ENCODE results near the gene BORCS8.

The BORCS8 gene

DNA sequence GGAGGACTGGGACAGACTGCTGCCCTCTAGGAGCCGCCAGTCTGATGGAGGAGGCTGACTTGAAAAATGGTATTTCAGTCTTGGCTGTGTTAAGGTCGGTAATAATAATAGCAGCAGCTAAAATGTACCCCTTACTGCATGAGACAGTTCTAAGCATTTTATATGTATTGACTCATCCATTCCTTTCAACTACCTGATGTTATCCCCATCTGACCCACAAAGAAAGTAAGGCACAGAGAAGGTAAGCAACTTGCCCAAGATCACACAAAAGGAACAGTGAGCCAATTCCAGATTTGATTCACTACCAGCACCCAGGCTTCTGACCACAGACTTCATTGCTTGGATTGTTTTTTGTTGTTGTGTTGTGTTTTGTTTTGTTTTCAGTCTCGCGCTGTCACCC is 23.8 kb upstream of the BORCS8 start:
- no peak overlapping the region for H3K4me3 ChIP-seq (ENCODE audit: low read length)
- no peak for DNase-seq (ENCODE audit: low read depth, low spot score)

DNA sequence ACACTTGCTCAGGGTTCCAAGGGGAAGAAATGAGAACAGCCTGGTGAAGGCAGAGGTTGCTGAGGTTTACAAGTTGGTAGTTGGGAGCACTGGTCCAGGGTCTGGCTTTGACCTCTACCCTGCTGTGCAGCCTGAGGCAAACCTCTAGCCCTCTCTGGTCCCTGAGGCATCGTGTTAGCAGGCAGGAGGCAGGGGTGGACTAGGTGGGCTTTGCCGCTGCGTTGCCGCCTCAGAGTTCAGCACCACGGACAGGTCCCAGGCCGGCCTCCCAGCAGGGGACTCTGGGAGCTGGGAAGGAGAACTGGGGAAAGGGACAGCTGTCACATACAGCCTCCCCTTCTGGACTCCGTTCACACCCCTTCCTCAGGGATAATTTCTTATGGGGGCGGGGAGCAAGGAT is 22.9 kb upstream of the BORCS8 start:
- no peak for DNase-seq (ENCODE audit: low read depth, low spot score)
- no peak overlapping the region for H3K4me3 ChIP-seq (ENCODE audit: low read length)

DNA sequence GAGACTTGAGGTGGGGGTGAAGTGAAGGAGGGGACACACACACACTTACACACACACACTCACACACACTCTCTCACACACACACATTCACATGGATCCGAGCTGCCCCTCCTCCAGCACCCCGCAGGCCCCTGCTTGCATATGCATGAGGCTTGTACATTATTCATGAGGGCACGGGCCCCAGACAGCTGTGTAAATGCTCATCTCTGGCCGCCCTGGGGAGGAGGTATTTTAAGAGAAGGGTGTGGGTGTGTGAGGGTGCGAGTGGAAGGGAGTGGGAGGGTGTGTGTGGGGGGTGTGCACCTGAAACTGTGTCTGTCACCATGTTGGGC is 22.2 kb upstream of the BORCS8 start:
- DNase-seq (ENCODE audit: low read depth, low spot score), result no peak

DNA sequence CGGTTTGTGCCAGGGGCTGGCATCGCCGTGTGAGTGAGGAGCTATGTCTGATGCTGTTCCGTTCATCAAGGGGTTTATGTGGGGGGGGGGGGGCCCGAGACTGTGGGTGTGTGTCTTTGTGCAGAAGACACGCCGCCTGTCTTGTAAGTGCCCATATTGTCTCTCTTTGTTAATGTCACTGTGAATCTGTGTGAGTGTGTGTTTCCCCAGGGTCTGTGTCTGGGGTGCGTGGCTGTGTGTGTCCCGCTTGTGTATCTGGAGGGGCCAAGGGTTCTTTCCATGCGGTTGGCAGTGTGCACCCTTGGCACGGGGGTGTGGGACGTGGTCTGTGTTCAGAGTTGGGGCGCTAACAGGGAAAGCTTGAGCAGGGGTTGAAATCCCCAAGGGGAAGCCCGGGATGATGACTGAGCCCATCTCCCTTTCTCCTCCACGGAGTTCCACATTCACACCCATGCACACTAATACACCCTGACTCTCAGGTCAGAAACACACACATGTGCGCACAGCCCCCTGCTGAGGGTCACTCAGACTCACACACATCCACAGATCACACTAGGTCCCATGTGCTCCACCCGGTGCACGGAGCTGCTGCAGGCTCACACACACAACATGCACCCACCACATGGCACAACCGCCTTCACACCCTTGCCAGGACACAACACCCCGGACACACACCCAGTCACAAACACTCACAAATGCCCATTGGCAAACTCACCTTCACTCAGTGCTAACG is 21.6 kb upstream of the BORCS8 start:
- H3K4me3 ChIP-seq (ENCODE audit: low read length), result no peak overlapping the region
- no peak for DNase-seq (ENCODE audit: low read depth, low spot score)

More for the DNA sequence above, 22.2 kb upstream of the BORCS8 start:
- H3K4me3 ChIP-seq (ENCODE audit: low read length), result no peak overlapping the region

DNA sequence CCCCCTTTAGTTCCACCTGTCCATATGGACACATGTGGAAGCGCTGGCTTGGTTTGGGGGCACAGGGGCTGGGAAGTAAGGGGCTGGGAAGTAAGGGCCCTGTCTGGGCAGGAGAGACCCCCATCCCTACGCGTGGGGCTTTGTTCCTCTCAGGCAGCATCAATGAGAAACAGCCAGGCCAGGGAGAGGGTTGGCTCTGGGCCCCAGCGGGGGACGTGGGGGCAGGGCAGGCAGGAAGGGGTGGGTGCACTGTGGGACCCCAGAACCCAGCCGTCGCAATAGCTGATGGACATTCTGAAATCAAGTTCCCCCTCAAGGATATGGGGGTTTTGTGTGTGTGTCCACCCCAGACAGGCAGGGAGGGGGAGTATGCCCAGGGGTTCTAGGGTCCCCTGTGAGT is 21.0 kb upstream of the BORCS8 start:
- no peak for DNase-seq (ENCODE audit: low read depth, low spot score)
- no peak overlapping the region for H3K4me3 ChIP-seq (ENCODE audit: low read length)

DNA sequence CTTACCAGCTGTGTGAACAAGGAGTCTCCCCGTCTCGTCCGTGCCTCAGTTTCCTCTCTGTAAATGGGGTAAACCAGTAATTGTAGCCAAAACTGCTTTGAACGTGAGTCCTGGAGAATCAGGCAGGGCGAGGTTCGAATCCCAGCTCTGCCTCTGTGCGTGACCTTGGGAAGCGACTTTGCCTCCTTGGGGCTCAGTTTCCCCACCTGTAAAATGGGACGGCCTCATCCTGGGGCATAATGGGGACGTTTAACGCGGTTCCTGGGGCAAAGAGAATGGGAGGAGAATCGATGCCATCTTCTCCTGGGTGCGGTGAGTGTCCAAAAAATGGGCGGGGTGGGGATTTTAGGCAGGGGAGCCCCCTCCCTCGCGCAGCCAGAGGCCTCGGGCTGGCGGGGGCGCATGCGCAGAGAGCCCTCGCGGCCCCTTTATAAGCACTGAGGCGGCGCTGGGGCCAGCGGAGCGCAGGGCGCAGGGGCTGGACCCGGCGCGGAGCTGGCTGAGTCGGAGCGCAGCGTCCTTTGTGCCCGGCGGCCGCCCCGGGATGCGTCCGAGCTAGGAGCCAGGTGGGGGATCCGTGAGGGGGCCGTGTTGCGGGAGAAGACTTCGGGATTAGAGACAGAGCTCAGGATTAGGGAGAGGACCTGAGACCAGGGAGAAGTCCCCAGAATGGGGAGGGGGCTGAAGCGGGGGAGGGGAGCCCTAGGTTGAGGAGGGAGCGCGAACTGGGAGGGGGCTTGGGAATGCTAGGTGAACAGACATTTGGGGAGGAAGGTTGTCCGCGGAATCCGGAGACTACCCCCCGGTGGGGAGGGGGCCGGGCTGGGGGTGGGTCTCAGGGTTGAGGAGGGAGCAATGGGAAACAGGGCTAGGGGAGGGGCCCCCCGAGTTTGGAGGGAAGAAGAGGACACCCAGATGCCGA is 19.8 kb upstream of the BORCS8 start, which contains the start of gene NCAN:
Gene NCAN, plus strand, starts transcription at position 460 of the 922 bp plus-strand sequence. CDS start 4,996 bp downstream, outside the sequence.
- no peak for DNase-seq (ENCODE audit: low read depth, low spot score)

DNA sequence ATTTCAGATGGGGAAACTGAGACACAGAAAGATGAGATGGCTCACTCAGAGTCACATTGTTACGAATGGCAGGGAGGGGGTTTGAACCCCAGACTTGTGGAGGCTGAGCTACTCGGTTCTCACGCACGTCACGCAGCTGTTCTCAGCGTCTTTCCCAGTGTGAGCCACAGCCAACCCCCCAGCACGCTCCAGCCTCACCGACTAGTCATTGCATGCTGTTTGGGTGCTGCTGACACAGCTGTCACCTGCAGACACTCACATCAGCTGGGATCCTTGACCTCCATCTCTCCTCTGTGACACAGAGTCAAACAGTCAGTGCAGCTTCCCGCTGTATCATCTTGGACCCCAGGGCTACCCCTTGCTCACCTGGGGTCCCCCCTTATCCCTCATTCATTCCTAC is 17.4 kb upstream of the BORCS8 start:
- no peak for DNase-seq (ENCODE audit: low read depth, low spot score)
- no peak overlapping the region for H3K4me3 ChIP-seq (ENCODE audit: low read length)

More for the DNA sequence above, 19.8 kb upstream of the BORCS8 start, which contains the start of gene NCAN:
- H3K4me3 ChIP-seq (ENCODE audit: low read length), result no peak within 1 kb of the TSS

DNA sequence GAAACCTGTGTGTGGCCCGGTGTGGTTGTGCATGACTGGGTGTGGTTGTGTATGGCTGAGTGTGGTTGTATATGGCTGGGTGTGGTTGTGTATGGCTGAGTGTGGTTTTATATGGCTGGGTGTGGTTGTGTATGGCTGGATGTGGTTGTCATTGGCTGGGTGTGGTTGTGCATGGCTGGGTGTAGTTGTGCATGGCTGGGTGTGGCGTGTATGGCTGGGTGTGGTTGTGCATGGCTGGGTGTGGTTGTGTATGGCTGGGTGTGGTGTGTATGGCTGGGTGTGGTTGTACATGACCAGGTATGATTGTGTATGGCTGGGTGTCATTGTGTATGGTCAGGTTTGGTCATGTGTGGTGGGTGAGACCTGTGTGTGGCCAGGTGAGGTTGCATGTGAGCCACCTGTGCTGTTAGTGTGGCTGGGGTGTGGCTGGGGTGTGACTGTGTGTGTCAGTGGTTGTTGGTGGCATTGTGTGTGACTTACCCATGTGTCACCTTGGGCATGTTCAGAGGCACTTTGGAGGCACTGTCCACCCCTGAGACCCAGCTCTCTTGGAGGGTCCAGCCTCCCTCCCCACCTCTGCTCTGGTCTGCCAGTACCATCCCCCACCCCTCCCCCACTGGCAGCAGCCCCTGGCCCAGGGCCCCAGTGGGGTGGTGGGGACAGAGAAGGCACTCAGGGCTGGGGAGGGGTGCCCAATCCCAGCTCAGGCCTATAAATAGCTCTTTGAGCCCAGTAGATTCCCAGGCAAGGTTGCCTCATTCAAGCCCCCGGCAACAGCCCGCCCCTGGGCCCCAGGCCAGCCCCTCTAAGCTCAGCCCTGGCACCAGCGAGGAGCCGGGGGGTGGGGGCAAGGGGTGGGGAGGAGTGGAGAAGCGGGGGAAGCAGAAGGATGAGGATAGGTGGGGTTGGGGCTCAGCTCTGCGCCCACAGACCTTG is 16.0 kb upstream of the BORCS8 start:
- DNase-seq (ENCODE audit: low read depth, low spot score), result no peak
- no peak overlapping the region for H3K4me3 ChIP-seq (ENCODE audit: low read length)

DNA sequence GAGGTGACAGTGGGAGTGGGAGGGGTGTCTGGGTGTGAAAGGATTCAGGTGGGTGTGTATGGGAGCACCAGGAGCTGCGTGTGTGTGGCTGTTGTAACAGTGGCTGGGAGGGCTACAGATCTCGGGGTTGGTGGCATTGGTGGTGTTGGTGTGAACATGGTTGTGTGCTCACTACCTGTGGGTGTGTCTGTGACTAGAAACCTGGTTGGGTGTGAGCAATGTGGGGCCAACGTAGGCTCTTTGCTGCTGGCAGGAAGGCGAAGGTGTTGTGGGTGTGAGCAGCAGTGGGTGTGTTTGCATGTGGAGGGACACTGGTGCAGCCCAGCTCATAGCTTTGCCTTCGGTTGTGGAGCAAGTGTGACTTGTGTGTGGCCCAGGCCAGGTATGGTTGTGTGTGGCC is 15.0 kb upstream of the BORCS8 start:
- DNase-seq (ENCODE audit: low read depth, low spot score), result no peak
- H3K4me3 ChIP-seq (ENCODE audit: low read length), result no peak overlapping the region

DNA sequence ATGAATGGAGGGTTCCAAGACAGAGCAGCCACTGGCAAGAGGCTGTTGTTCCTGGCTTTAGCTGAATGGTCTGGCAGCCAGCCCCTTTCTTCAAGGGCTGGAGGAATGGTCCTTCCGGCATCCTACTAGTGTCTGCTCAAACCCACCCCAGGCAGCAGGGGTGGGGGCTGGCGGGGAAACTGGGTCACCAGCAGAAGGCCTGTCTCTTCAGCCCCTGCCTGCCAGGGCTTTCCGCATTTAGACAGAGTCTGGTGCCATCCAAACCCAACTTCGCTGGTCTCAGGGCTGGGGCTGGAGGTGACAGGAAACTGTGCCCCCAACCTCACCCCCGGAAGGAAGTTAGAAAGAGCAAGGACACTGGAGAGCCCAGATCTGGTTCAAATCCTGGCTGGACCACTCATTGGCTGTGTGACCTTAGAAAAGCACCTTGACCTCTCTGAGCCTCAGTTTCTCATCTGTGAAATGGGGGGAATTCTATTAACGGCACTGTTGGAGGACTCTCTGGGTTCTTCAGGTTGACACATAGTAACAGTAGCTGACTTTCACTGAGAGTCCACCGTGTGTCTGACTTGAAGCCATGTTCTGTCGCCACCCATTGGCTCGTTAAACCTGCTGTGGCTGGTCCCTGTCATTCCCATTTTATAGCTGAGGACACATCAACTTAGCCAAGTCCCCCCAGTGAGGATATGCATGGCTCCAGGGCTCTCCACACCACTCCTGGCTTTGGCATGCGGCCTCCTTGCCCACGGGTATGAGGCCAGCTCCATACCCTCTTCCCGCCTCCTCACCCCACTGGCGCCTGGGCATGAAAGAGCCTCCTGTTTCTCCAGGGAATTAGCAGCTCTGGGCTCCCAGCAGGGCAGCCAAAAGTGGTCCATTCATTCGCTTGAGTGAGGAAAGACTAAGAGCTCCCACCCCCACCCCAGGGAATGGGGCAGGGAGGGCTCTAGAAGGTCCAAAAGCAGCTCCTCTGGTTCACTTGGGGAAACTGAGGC is 13.8 kb upstream of the BORCS8 start:
- H3K4me3 ChIP-seq (ENCODE audit: low read length), result no peak overlapping the region
- DNase-seq (ENCODE audit: low read depth, low spot score), result no peak

DNA sequence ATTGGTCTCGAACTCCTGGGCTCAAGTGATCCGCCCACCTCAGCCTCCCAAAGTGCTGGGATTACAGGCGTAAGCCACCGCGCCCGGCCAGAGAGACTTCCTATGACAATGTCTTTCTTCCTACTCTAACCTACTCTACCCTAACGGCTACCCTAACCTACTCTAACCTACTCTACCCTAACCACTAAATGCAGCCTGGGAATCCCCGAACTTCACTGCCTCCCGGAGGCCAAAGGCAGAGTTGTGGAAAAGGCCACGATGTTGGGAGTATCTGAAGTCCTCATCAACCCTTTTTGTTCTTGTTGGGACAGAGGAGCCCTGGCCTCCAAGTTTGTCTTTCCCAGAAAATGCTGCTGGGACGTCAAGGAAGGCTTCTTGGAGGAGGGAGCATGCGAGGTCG is 12.2 kb upstream of the BORCS8 start:
- no peak overlapping the region for H3K4me3 ChIP-seq (ENCODE audit: low read length)
- DNase-seq (ENCODE audit: low read depth, low spot score), result no peak

DNA sequence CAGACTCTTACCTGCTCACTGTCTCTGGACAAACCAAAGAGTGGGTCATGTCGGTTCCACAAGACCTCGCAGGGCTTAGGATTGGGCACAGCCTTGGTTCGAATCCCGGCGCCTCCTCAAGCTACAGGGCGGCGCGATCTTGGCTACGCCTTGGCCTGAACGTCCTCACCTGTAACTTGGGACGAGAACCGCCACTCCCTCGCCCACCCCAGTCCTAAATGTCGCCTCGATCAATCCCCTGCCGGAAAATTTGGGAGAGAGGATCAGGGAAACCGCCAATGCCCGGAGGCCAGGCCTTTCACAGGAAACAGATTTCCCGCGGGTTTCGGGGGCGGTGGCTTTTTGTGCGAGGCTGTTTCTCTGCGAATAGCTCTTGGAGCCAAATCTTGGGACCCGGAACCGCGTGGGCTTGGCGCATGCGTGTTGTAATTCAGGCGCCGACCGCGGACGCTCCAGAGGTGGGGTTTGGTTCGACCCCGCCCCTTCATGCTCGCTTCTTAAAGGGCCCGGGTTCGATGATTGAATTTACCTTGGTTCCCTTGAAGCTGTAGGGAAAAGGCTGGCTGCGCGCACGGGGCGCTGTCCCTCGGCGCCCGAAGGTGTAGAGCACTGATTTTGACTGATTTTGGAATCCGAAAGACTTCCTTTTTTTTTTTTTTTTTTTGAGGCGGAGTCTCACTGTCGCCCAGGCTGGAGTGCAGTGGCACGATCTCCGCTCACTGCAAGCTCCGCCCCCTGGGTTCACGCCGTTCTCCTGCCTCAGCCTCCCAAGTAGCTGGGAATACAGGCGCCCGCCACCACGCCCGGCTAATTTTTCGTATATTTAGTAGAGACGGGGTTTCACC is 11.3 kb upstream of the BORCS8 start, which contains the start of gene NR2C2AP:
Gene NR2C2AP, minus strand, starts transcription at position 403 of the 845 bp plus-strand sequence. Its CDS starts 354 bp downstream, at position 49.
- peak; percentile 92 for DNase-seq (ENCODE audit: low read depth, low spot score)
- H3K4me3 ChIP-seq (ENCODE audit: low read length), result peak within 1 kb of the TSS; percentile 93

DNA sequence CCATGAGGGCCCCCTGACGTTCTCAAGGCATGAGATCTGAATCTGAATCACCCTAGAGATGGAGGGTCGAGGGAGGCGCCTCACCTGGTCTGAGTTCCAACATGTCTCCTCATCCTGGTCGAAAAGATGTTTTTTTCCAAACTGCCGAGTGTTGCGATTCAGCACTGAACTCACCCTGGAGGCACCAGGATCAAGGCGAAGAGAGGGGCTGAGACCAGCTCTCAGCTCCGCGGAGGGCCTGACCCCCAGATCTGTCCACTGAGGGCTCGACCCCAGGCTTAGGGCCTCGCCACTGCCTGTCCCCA is 10.7 kb upstream of the BORCS8 start:
- no peak for DNase-seq (ENCODE audit: low read depth, low spot score)
- peak overlapping the region; percentile 93 for H3K4me3 ChIP-seq (ENCODE audit: low read length)

DNA sequence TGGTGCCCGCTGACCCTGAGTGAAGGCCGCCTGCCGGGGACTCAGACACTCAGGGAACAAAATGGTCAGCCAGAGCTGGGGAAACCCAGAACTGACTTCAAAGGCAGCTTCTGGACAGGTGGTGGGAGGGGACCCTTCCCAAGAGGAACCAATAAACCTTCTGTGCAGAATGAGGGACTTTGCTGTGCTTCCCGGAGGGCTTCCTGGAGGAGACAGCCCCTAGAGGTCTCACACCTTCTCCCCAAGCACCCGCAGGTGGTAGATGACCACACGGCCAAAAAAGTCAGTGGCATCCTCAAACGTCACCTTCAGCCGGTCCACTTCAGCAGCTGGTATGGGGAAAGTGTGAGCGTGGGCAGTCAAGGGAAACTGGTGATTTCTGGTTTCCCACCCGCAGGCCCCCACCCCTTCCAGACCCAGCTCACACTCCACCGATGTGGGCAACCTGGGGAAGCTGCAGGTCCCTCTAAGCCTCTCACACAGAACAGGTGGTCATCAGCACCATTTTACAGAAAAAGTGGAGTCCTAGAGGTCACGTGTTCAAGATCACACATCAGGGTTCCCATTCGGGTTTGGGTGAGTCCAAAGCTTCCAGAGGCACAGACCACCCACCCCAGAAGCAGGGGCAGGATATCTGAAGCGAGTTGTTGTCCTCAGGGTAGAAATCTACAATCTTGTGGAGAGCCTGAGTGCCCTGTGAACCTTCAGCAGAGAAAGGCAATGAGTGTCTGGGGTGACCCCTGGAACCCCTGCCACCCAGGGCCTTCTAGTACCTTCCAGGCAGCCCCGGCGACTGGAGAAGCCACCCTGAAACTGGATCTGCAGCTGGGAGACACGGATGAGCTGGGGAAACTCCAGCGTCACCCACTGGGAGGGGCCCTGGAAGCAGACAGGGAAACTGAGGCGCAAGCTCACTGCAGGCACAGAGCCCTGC is 10.0 kb upstream of the BORCS8 start:
- no peak for DNase-seq (ENCODE audit: low read depth, low spot score)
- peak overlapping the region; percentile 93 for H3K4me3 ChIP-seq (ENCODE audit: low read length)

DNA sequence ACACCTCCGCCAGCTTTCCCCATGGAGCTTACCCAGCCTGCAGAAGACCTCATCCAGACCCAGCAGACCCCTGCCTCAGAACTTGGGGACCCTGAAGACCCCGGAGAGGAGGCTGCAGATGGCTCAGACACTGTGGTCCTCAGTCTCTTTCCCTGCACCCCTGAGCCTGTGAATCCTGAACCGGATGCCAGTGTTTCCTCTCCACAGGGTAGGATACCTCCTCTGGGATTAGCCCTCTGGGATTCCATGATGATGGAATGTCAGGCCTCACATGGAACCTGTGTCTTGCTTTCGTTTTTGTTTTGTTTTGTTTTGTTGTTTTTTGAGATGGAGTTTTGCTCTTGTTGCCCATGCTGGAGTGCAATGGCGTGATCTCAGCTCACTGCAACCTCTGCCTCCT is 2.0 kb upstream of the BORCS8 start:
- H3K4me3 ChIP-seq (ENCODE audit: low read length), result peak overlapping the region; percentile 92
- DNase-seq (ENCODE audit: low read depth, low spot score), result no peak

DNA sequence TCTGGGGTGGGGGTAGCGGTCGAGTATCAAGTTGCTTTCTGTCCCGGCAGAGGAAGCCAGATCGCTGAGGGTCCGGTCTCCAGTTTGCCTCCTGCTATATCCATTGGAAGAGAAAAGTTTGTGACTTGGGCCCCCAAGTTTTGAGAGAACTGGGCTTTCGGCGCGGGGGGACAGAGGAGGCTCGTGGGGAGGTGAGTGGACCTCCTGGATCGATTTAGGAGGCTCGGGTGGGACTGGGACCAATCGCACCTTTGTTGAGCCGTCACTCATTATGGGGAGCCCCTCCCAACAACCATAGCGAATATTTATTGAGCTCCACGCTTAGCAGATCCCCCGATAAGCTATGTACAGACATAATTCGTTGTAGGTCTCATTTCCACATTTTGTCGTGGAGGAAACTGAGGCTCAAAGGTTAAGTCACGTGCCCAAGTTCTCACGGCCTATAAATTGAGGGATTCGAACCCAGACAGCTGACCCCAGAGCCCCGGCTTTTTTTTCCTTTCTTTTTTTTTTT is 1.0 kb upstream of the BORCS8 start:
- DNase-seq (ENCODE audit: low read depth, low spot score), result no peak
- peak overlapping the region; percentile 92 for H3K4me3 ChIP-seq (ENCODE audit: low read length)
